ENCODE measurements around the gene MTTP. TPM values are rescaled to one million over a fixed set of nuclear protein-coding genes. Genes with fewer than 3 reads are reported as not detected.
A peak's percentile ranks its signal among the peaks of the same experiment; 100 is the strongest.

MTTP gene
- total and polyA plus RNA-seq, 2 experiments from 2014 or later, result not detected

DNA sequence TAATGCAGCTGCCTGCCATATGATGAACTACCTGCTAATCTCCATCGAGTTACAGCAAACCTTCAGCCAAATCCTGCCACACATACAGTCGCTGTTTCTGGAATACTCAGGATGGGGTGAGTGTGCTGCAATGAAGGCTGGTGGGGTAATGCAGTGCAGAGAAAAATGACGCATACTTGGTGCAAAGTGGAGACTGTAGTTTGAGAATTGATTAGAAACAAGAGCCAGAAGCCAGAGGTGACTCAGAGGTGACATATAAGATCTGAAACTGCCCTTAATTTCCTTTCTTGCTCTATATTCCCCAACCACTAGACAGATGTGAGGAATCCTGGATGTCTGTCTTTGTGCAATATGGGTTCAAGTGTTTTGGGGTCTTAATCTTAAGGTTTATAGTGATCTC lies 61.0 kb downstream of the MTTP start:
- Histone ChIP-seq H4K20me1 (ENCODE audit: insufficient read depth) (no peaks in the 10 kb centered on the region), H3K36me3 (ENCODE audit: low read depth) (no peaks in the 10 kb centered on the region), H3K27ac (no peak overlapping the region), H3K9me3 (ENCODE audit: low read depth) (no peaks in the 10 kb centered on the region), H3K9me2 (ENCODE audit: insufficient read depth) (no peaks in the 10 kb centered on the region), H3K4me3 (no peak overlapping the region), H3F3A (ENCODE audit: insufficient read depth) (no peaks in the 10 kb centered on the region), H3K9ac (no peak overlapping the region), H3K4me2 (ENCODE audit: unreplicated experiment) (no peak overlapping the region), H2AFZ (no peak overlapping the region), H3K4me1 (ENCODE audit: insufficient read depth) (no peaks in the 10 kb centered on the region), H3K79me2 (ENCODE audit: insufficient read depth) (no peaks in the 10 kb centered on the region), H3K27me3 (replicated peaks; ENCODE audit: insufficient read depth) (no peaks in the 10 kb centered on the region)
- 31 to 32% methylated on average over 3 of the region's 3 CpGs for WGBS, 2 experiments (ENCODE audit: low coverage in 1 of 2, low lambda C conversion rate in 2 of 2, missing lambda C conversion rate in 2 of 2)
- DNase-seq, result peak; percentile 18
- TF ChIP-seq EZH2phosphoT487 (IDR thresholded peaks at IDR 0.05; ENCODE audit: insufficient read depth, low read depth), result no peak
- TF ChIP-seq EZH2 (IDR thresholded peaks at IDR 0.05; ENCODE audit: insufficient read depth, poor library complexity, severe bottlenecking), result no peak
- in situ Hi-C loops (cut with MboI), result no loop called here

DNA sequence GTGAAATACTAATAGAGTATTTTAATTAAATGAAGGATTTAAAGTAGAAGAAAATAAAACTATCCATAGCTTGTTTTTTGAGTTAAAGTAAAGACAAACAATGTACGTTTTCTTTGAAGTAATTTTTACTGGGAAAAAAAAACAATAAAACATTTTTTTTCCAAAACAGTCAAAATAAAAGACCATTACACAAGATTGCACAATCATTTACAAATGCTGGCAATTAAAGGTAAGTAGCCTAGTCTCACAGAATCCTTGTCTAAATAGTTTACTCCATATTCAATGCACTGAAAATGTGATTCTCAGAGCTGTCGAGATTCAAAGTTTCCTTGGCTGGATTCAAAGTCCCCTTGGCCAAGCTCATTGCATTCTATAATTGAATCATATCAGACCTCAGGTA lies 61.8 kb downstream of the MTTP start:
- in situ Hi-C loops (cut with MboI), result no loop called here
- Histone ChIP-seq H2AFZ (no peak overlapping the region), H3K4me1 (ENCODE audit: insufficient read depth) (no peaks in the 10 kb centered on the region), H3K36me3 (ENCODE audit: low read depth) (no peaks in the 10 kb centered on the region), H3K79me2 (ENCODE audit: insufficient read depth) (no peaks in the 10 kb centered on the region), H3K9ac (no peak overlapping the region), H4K20me1 (ENCODE audit: insufficient read depth) (no peaks in the 10 kb centered on the region), H3K4me2 (ENCODE audit: unreplicated experiment) (no peak overlapping the region), H3K27me3 (replicated peaks; ENCODE audit: insufficient read depth) (no peaks in the 10 kb centered on the region), H3K9me3 (ENCODE audit: low read depth) (no peaks in the 10 kb centered on the region), H3K9me2 (ENCODE audit: insufficient read depth) (no peaks in the 10 kb centered on the region), H3F3A (ENCODE audit: insufficient read depth) (no peaks in the 10 kb centered on the region), H3K27ac (no peak overlapping the region), H3K4me3 (no peak overlapping the region)
- WGBS, 2 experiments (ENCODE audit: low coverage in 1 of 2, low lambda C conversion rate in 2 of 2, missing lambda C conversion rate in 2 of 2), result 30 to 31% methylated on average over 2 of the region's 2 CpGs
- TF ChIP-seq EZH2phosphoT487 (IDR thresholded peaks at IDR 0.05; ENCODE audit: insufficient read depth, low read depth) (no peak), EZH2 (IDR thresholded peaks at IDR 0.05; ENCODE audit: insufficient read depth, poor library complexity, severe bottlenecking) (no peak)
- DNase-seq, result no peak

DNA sequence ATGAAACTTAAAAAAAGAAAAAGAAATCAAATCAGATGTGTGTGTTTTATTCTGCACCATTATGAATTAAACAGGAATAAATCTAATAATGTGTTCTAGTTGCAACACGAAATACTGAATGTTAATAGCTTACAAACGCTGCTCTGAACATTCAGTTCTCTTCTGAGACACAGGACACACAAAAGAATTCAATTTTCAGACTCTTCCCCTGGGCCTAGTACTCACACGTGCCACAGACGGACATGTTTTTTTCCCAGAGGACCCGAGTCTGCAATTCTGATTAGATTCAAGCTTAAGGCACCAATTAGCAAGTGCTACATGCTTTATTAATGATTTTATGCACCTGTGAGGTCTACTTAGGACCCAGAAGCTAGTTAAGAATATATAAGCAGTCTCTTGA lies 62.5 kb downstream of the MTTP start:
- TF ChIP-seq EZH2 (IDR thresholded peaks at IDR 0.05; ENCODE audit: insufficient read depth, poor library complexity, severe bottlenecking), result no peak
- TF ChIP-seq EZH2phosphoT487 (IDR thresholded peaks at IDR 0.05; ENCODE audit: insufficient read depth, low read depth), result no peak
- WGBS, 2 experiments (ENCODE audit: low coverage in 1 of 2, low lambda C conversion rate in 2 of 2, missing lambda C conversion rate in 2 of 2), result 0 to 4% methylated on average over 5 of the region's 5 CpGs

DNA sequence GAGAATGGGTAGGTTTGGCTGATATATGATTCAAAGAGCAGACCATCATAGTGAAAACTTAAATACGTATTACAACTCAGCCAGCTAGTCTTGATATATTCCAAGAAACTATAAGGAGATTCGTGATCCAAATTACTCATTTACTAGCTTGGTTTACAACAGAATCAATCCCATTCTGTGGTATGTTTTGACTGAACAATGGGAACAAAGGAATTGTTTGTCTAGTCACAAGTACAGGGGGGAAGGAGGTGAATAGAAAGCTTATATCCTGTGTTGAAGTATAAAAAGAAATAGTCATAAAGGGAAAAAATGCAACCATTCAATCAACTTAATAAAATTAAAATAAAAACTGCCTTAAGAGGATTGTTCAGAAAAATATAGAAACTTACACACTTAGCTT lies 66.1 kb downstream of the MTTP start:
- H3K4me2 ChIP-seq (ENCODE audit: unreplicated experiment), result no peak overlapping the region
- TF ChIP-seq EZH2phosphoT487 (IDR thresholded peaks at IDR 0.05; ENCODE audit: insufficient read depth, low read depth) (no peak), EZH2 (IDR thresholded peaks at IDR 0.05; ENCODE audit: insufficient read depth, poor library complexity, severe bottlenecking) (no peak)
- no peaks in the 10 kb centered on the region for H3K27me3 ChIP-seq (replicated peaks; ENCODE audit: insufficient read depth)
- no peaks in the 10 kb centered on the region for H3K36me3 ChIP-seq (ENCODE audit: low read depth)
- WGBS, 2 experiments (ENCODE audit: low coverage in 1 of 2, low lambda C conversion rate in 2 of 2, missing lambda C conversion rate in 2 of 2), result 22 to 40% methylated on average over 2 of the region's 2 CpGs
- no peaks in the 10 kb centered on the region for H3K79me2 ChIP-seq (ENCODE audit: insufficient read depth)
- no peak overlapping the region for H3K27ac ChIP-seq
- H3K9me3 ChIP-seq (ENCODE audit: low read depth), result no peaks in the 10 kb centered on the region
- H3K4me3 ChIP-seq, result no peak overlapping the region
- H3K9me2 ChIP-seq (ENCODE audit: insufficient read depth), result no peaks in the 10 kb centered on the region
- no peaks in the 10 kb centered on the region for H4K20me1 ChIP-seq (ENCODE audit: insufficient read depth)
- H3F3A ChIP-seq (ENCODE audit: insufficient read depth), result no peaks in the 10 kb centered on the region
- no peaks in the 10 kb centered on the region for H3K4me1 ChIP-seq (ENCODE audit: insufficient read depth)
- no peak overlapping the region for H2AFZ ChIP-seq
- no peak for DNase-seq
- H3K9ac ChIP-seq, result no peak overlapping the region
- in situ Hi-C loops (cut with MboI), result no loop called here

More for the DNA sequence above, 62.5 kb downstream of the MTTP start:
- no peak overlapping the region for H3K27ac ChIP-seq
- no peaks in the 10 kb centered on the region for H3K79me2 ChIP-seq (ENCODE audit: insufficient read depth)
- DNase-seq, result no peak
- in situ Hi-C loops (cut with MboI), result no loop called here
- no peak overlapping the region for H3K4me2 ChIP-seq (ENCODE audit: unreplicated experiment)
- H3K36me3 ChIP-seq (ENCODE audit: low read depth), result no peaks in the 10 kb centered on the region
- no peak overlapping the region for H2AFZ ChIP-seq
- H4K20me1 ChIP-seq (ENCODE audit: insufficient read depth), result no peaks in the 10 kb centered on the region
- H3K9ac ChIP-seq, result no peak overlapping the region
- no peaks in the 10 kb centered on the region for H3K27me3 ChIP-seq (replicated peaks; ENCODE audit: insufficient read depth)
- H3K9me2 ChIP-seq (ENCODE audit: insufficient read depth), result no peaks in the 10 kb centered on the region
- H3F3A ChIP-seq (ENCODE audit: insufficient read depth), result no peaks in the 10 kb centered on the region
- no peak overlapping the region for H3K4me3 ChIP-seq
- no peaks in the 10 kb centered on the region for H3K9me3 ChIP-seq (ENCODE audit: low read depth)
- no peaks in the 10 kb centered on the region for H3K4me1 ChIP-seq (ENCODE audit: insufficient read depth)
